Measurements from ENCODE around the gene ICE2.
A peak's percentile ranks its signal among the peaks of the same experiment; 100 is the strongest.

The ICE2 gene

GRCh38 chr15:60379525-60380274 lies 99.2 kb downstream of the ICE2 start:
- no peak for TF ChIP-seq CTCF (conservative IDR thresholded peaks at IDR 0.05)
- no peak overlapping the region for H3K27ac ChIP-seq

DNA sequence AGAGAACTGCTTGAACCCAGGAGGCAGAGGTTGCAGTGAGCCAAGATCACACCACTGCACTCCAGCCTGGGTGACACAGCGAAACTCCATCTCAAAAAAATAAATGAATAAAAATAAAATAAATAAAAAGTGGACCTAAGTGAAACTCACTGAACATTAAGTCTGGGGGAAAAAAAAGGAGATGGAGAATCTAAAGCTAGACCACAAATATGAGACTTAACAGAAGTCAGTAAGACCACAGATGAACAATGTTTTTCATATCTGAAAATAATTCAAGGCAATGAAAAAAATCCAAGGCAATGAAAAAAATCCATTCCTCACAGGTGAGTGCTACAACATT lies 99.8 kb downstream of the ICE2 start:
- H3K27ac ChIP-seq: no peak overlapping the region
- no peak for TF ChIP-seq CTCF (conservative IDR thresholded peaks at IDR 0.05)

- TF ChIP-seq CTCF (conservative IDR thresholded peaks at IDR 0.05): no peak
- no peak overlapping the region for H3K27ac ChIP-seq
Observed at GRCh38 chr15:60376677-60377095, 102.3 kb downstream of the ICE2 start.

GRCh38 chr15:60375306-60375705 lies 103.6 kb downstream of the ICE2 start:
- no peak for TF ChIP-seq CTCF (conservative IDR thresholded peaks at IDR 0.05)

GRCh38 chr15:60374628-60375081 lies 104.3 kb downstream of the ICE2 start:
- peak overlapping the region; percentile 79 for H3K27ac ChIP-seq

More at GRCh38 chr15:60375306-60375705, 103.6 kb downstream of the ICE2 start:
- H3K27ac ChIP-seq: peak overlapping the region; percentile 79

GRCh38 chr15:60374209-60374608 lies 104.7 kb downstream of the ICE2 start:
- TF ChIP-seq CTCF (conservative IDR thresholded peaks at IDR 0.05): no peak
- peak overlapping the region; percentile 79 for H3K27ac ChIP-seq

More at GRCh38 chr15:60374628-60375081, 104.3 kb downstream of the ICE2 start:
- 0 out of 2 replicates have a peak, but pooled peaks have one; percentile 11 for TF ChIP-seq CTCF (conservative IDR thresholded peaks at IDR 0.05)

DNA sequence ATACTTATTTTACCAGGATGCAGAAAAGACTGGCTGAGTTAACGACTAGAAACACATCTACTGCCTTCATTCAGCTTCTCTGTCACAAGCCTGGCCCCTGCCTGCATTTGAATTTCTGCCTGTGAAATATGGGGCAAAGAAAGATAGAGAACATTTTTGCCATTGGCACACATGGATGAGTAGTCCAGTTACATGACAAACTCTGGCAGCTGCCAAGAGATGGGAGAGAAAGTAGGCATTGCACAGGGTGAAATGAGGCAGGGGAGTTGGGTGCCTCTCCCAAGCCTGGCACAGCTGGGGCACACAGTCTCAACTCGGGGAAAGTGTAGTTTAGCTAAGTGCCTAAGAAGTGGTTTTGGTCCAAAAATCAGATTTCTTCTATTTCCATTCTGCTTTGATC lies 105.2 kb downstream of the ICE2 start:
- TF ChIP-seq CTCF (conservative IDR thresholded peaks at IDR 0.05): no peak
- H3K27ac ChIP-seq: peak overlapping the region; percentile 79
